Ovary (tissue), 3 donors: ENCODE measurements around the gene SORCS2.

ENCODE experiments used
- EP300 ChIP-seq: sonication (generic); formaldehyde crosslinking; IDR thresholded peaks from one replicate; pipeline ENCODE4 v1.6.1; 2017; ENCODE audit warnings: antibody characterized with exemption
- POLR2A ChIP-seq: fragments of 450-650 bp; IDR thresholded peaks from one replicate; pipeline ENCODE4 v1.6.1; 2017; ENCODE audit warnings: antibody characterized with exemption, mild to moderate bottlenecking, moderate library complexity
- TF ChIP-seq, protein P1 (sequence below), 3 donors: fragments of 450-650 bp in 2 of 3; fragments of 200-600 bp in 1 of 3; IDR thresholded peaks; one replicate each; pipeline versions ENCODE4 v1.5.1 to v1.8.0; 2016 to 2022; ENCODE audit warnings: antibody characterized with exemption in 3 of 3, mild to moderate bottlenecking in 1 of 3
- donor health status: DM: no; HTN: no; CAD: no.

DNA sequence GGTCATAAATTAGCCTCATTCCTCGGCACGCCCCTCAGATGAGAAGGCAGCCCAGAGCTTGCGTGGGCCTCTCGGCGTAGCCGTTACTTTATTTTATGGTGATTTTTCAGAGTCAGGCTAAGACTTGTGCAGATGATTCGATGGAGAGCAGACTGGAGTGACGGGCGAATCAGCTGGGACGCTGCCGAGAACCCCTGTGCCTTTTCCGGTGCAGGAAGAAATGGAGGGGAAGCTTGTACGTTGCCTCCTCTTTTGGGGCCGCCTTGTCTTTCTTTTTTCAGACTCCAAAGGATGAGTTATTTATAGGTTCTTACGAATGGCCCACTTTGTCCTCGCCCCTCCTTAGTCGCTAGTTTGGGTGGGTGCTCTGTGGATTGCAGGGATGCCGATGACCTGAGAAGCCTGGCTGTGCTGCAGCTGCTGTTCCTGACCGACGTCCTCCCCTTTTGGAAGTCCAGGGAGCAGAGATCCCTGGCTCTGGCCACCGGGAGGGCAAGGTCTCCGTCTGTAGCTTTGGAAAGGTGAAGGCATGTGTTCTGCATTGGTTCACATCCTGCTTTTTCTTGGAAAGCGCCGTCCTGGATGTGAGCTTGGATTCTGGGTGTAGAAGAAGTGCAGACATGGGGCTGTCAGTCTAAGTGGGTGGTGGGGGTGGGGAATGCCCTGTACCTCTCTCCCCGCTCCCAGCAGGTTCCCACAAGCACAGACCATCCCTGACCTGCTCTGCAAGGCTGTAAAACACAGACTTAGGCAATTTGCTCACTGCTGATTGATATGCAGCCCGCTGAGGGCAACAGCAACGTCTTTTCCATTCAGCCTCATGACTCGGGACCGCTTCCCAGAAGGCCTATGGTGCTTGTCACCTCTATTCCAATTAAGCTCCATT is 9.3 kb downstream of the SORCS2 start:
- TF ChIP-seq, protein P1, sequence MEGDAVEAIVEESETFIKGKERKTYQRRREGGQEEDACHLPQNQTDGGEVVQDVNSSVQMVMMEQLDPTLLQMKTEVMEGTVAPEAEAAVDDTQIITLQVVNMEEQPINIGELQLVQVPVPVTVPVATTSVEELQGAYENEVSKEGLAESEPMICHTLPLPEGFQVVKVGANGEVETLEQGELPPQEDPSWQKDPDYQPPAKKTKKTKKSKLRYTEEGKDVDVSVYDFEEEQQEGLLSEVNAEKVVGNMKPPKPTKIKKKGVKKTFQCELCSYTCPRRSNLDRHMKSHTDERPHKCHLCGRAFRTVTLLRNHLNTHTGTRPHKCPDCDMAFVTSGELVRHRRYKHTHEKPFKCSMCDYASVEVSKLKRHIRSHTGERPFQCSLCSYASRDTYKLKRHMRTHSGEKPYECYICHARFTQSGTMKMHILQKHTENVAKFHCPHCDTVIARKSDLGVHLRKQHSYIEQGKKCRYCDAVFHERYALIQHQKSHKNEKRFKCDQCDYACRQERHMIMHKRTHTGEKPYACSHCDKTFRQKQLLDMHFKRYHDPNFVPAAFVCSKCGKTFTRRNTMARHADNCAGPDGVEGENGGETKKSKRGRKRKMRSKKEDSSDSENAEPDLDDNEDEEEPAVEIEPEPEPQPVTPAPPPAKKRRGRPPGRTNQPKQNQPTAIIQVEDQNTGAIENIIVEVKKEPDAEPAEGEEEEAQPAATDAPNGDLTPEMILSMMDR (IDR thresholded peaks at IDR 0.05): no peak
- TF ChIP-seq POLR2A (no peak), EP300 (no peak)
